SK-N-SH (cell line): Measurements from ENCODE around the gene STX5. TPM values are rescaled to one million over a fixed set of nuclear protein-coding genes. Genes with fewer than 3 reads are reported as not detected.
"Not testable (repeated sequence)": the region's sequence is repeated elsewhere in the genome, so short reads cannot be mapped to it uniquely, and the experiment has no call there.

Experiments
- CTCF ChIA-PET: fragments of 300-600, 350-600 bp; formaldehyde crosslinking; extraction: SDS; loops from one replicate; lab custom pipeline; 2021; lab: Yijun Ruan, JAX
- POLR2A ChIA-PET: fragments of 350-600 bp; sonication (Branson Sonifier 250); formaldehyde crosslinking; extraction: SDS; loops from one replicate; lab custom pipeline; 2020; ENCODE audit warnings: antibody characterized with exemption, inconsistent platforms; lab: Yijun Ruan, JAX
- DNase-seq: peaks from one replicate; pipeline ENCODE4 v3.0.0; 2012
- H2AFZ ChIP-seq: fragments of 200-600 bp; sonication (generic); 2 replicates; pipeline ENCODE4 v1.8.1; 2016; ENCODE audit warnings: antibody characterized with exemption, mild to moderate bottlenecking, low read depth
- H3F3A ChIP-seq: fragments of 200-600 bp; sonication (generic); replicated peaks from 2 replicates; pipeline ENCODE3; 2016; ENCODE audit warnings: antibody characterized with exemption, mild to moderate bottlenecking; ENCODE audit not compliant: insufficient read depth
- H3K27ac ChIP-seq, 2 experiments: fragments of 200-500 bp in 1 of 2; fragments of 200-600 bp in 1 of 2; sonication (Bioruptor generic) in 1 of 2; sonication (generic), shearing (Covaris generic) in 1 of 2; 2 replicates each; pipeline versions ENCODE4 v1.5.1 to v1.6.1; 2014 to 2016; ENCODE audit warnings: low read depth in 2 of 2, inconsistent platforms in 1 of 2, low read length in 1 of 2, mild to moderate bottlenecking in 1 of 2, mixed read lengths in 1 of 2
- H3K27me3 ChIP-seq: fragments of 200-600 bp; sonication (generic), shearing (Covaris generic); 2 replicates; pipeline ENCODE4 v1.6.1; 2016; ENCODE audit warnings: mixed run types; ENCODE audit not compliant: insufficient read depth
- H3K36me3 ChIP-seq, 2 experiments: fragments of 200-500 bp in 1 of 2; fragments of 200-600 bp in 1 of 2; sonication (Bioruptor generic) in 1 of 2; sonication (generic) in 1 of 2; replicated peaks in 1 of 2; 2 replicates each; pipeline versions ENCODE3 to v1.5.1; 2014 to 2016; ENCODE audit warnings: low read length in 1 of 2, mild to moderate bottlenecking in 1 of 2; ENCODE audit not compliant: insufficient read depth in 2 of 2, control insufficient read depth in 1 of 2
- H3K4me1 ChIP-seq, 2 experiments: fragments of 200-500 bp in 1 of 2; fragments of 200-600 bp in 1 of 2; sonication (Bioruptor generic) in 1 of 2; sonication (generic), shearing (Covaris generic) in 1 of 2; 2 replicates each; pipeline versions ENCODE4 v1.5.1 to v1.6.1; 2014 to 2016; ENCODE audit warnings: low read depth in 1 of 2, low read length in 1 of 2, mixed run types in 1 of 2; ENCODE audit not compliant: insufficient read depth in 2 of 2, control insufficient read depth in 1 of 2
- H3K4me2 ChIP-seq: fragments of 200-600 bp; sonication (generic), shearing (Covaris generic); 2 replicates; pipeline ENCODE4 v1.6.1; 2017; ENCODE audit warnings: mixed run types
- H3K4me3 ChIP-seq, 2 experiments: fragments of 200-500 bp in 1 of 2; fragments of 200-600 bp in 1 of 2; sonication (Bioruptor generic) in 1 of 2; sonication (generic), shearing (Covaris generic) in 1 of 2; 2 replicates each; pipeline versions ENCODE4 v1.5.1 to v1.8.1; 2014 to 2016; ENCODE audit warnings: low read depth in 2 of 2, inconsistent platforms in 1 of 2, low read length in 1 of 2, mild to moderate bottlenecking in 1 of 2, mixed read lengths in 1 of 2, moderate library complexity in 1 of 2
- H3K79me2 ChIP-seq: fragments of 200-600 bp; sonication (generic); 2 replicates; pipeline ENCODE4 v1.8.1; 2017; ENCODE audit warnings: mild to moderate bottlenecking; ENCODE audit not compliant: insufficient read depth
- H3K9ac ChIP-seq: fragments of 200-600 bp; sonication (generic); 2 replicates; pipeline ENCODE4 v1.6.1; 2017; ENCODE audit warnings: mixed run types
- H3K9me2 ChIP-seq: fragments of 200-600 bp; sonication (generic); 2 replicates; pipeline ENCODE4 v1.6.1; 2017; ENCODE audit warnings: mixed run types
- H3K9me3 ChIP-seq: fragments of 200-600 bp; sonication (generic); 2 replicates; pipeline ENCODE4 v1.6.1; 2017; ENCODE audit warnings: mixed run types, mild to moderate bottlenecking, moderate library complexity
- H4K20me1 ChIP-seq: fragments of 200-600 bp; sonication (generic); 2 replicates; pipeline ENCODE4 v1.6.1; 2017; ENCODE audit warnings: mild to moderate bottlenecking, mixed run types; ENCODE audit not compliant: insufficient read depth
- CTCF ChIP-seq: fragments of 200-600 bp; sonication (generic); IDR thresholded peaks from 2 replicates; pipeline ENCODE4 v1.6.1; 2017; ENCODE audit warnings: antibody characterized with exemption, mild to moderate bottlenecking, moderate library complexity
- EZH2phosphoT487 ChIP-seq: fragments of 200-600 bp; sonication (generic); IDR thresholded peaks from 2 replicates; pipeline ENCODE4 v1.6.1; 2017; ENCODE audit warnings: low read depth, mixed run types, mild to moderate bottlenecking, antibody characterized with exemption, moderate library complexity, borderline replicate concordance
- FOXM1 ChIP-seq: IDR thresholded peaks from 2 replicates; pipeline ENCODE4 v1.4.0; 2012; ENCODE audit warnings: low read depth, mild to moderate bottlenecking
- GATA2 ChIP-seq: sonication (generic); formaldehyde crosslinking; IDR thresholded peaks from 2 replicates; pipeline ENCODE4 v1.5.0; 2020; ENCODE audit warnings: mild to moderate bottlenecking, missing genetic modification reagents
- IRF3 ChIP-seq: fragments of 150-350 bp; IDR thresholded peaks from 2 replicates; pipeline ENCODE4 v1.6.1; 2016; ENCODE audit warnings: mild to moderate bottlenecking, low read depth, low read length
- MAX ChIP-seq: IDR thresholded peaks from 2 replicates; pipeline ENCODE4 v1.4.0; 2012; ENCODE audit warnings: low read depth
- MXI1 ChIP-seq: IDR thresholded peaks from 2 replicates; pipeline ENCODE4 v1.6.1; 2012; ENCODE audit warnings: mild to moderate bottlenecking, low read depth, low read length, improper control_type of control experiment
- NRF1 ChIP-seq: IDR thresholded peaks from 2 replicates; pipeline ENCODE4 v1.6.1; 2012; ENCODE audit warnings: low read depth, mild to moderate bottlenecking, low read length
- PBX3 ChIP-seq: IDR thresholded peaks from 2 replicates; pipeline ENCODE4; 2012
- SIN3A ChIP-seq: IDR thresholded peaks from 2 replicates; pipeline ENCODE4 v1.6.1; 2012; ENCODE audit warnings: low read depth, mild to moderate bottlenecking, low read length, moderate library complexity, borderline replicate concordance
- TAF1 ChIP-seq: IDR thresholded peaks from 2 replicates; pipeline ENCODE4 v1.6.1; 2012; ENCODE audit warnings: low read depth, mild to moderate bottlenecking, low read length, moderate library complexity, borderline replicate concordance
- TCF12 ChIP-seq: IDR thresholded peaks from 2 replicates; pipeline ENCODE4 v1.4.0; 2012
- USF2 ChIP-seq: fragments of 150-350 bp; IDR thresholded peaks from 2 replicates; pipeline ENCODE4 v1.6.1; 2017; ENCODE audit warnings: antibody characterized with exemption, low read length, low read depth, borderline replicate concordance
- YY1 ChIP-seq: IDR thresholded peaks from 2 replicates; pipeline ENCODE4 v1.4.0; 2012; ENCODE audit warnings: low read depth, mild to moderate bottlenecking
- ZBTB33 ChIP-seq: IDR thresholded peaks from 2 replicates; pipeline ENCODE4 v1.4.0; 2012; ENCODE audit warnings: low read depth, borderline replicate concordance
- WGBS: methylation state at CpG from one replicate; pipeline ENCODE4 v1.1.6; 2017; ENCODE audit warnings: low lambda C conversion rate; 5-methylcytosine and 5-hydroxymethylcytosine counted together
- polyA plus RNA-seq, 3 experiments: library from polyadenylated mRNA; depleted of rRNA; stranded (reverse); fragments of >200 nt; gene quantifications; 2 replicates each; pipeline ENCODE4 v1.2.3, GENCODE V29; 2012

The STX5 gene
- polyA plus RNA-seq, 1 of the 3 experiments (the other 2 are of a cell fraction), result 24.2 TPM

- not testable (repeated sequence) for H4K20me1 ChIP-seq, H3K36me3 ChIP-seq, DNase-seq, H3K9me3 ChIP-seq, H3K27me3 ChIP-seq, H3K9me2 ChIP-seq
- WGBS, result 1% methylated on average over 29 of the region's 41 CpGs
- H3K79me2 ChIP-seq, result peaks cover 33% of the 10 kb centered on the region
- H3F3A ChIP-seq, result peaks cover 24% of the 10 kb centered on the region
- H2AFZ ChIP-seq, result peak overlapping the region; percentile 50
- H3K27ac ChIP-seq, result peak overlapping the region; percentile 93 to 94
- peak overlapping the region; percentile 84 for H3K4me2 ChIP-seq
- POLR2A ChIA-PET, result interaction anchor here (0.6 to 3.3 kb wide), 54 partner anchors 9 to 1077 kb away, joined by 3 to 146 read pairs (median 5); partner anchors contain the start of genes B3GAT3, BSCL2, C11orf98 and CSKMT
- H3K4me1 ChIP-seq, result peaks cover 13 to 15% of the 10 kb centered on the region in 2 experiments; a peak in 2 of 4 replicates
- H3K9ac ChIP-seq, result peak overlapping the region; percentile 82
- CTCF ChIA-PET, result interaction anchor here (0.9 to 3.0 kb wide), 7 partner anchors 10 to 79 kb away, joined by 3 to 18 read pairs (median 4); partner anchors contain the start of genes POLR2G, SLC3A2 and TMEM179B
- H3K4me3 ChIP-seq, result peak overlapping the region; percentile 81 to 97
Observed at GRCh38 chr11:62840721-62841360, 9.0 kb upstream of the STX5 start.

GRCh38 chr11:62839050-62839945, 7.4 kb upstream of the STX5 start, which contains the start of gene WDR74:
TSS of gene WDR74 (minus strand) at chr11:62839590. CDS start at chr11:62839570, 20 bp downstream.
- H2AFZ ChIP-seq, result peak within 1 kb of the TSS; percentile 65
- POLR2A ChIA-PET, result interaction anchor here (0.6 to 3.3 kb wide), 9 partner anchors 12 to 248 kb away, joined by 3 to 146 read pairs (median 13); partner anchors contain the start of genes C11orf98, CSKMT, SLC3A2 and TAF6L
- TF ChIP-seq CTCF (no peak), FOXM1 (no peak), MAX (peak; percentile 100), GATA2 (CRISPR knock-in tag) (no peak), MXI1 (peak; percentile 100), IRF3 (no peak), YY1 (peak; percentile 96), PBX3 (no peak), NRF1 (no peak), USF2 (no peak), SIN3A (peak; percentile 99), ZBTB33 (peak; percentile 68; the same call in 1 of the 2 replicates), TCF12 (peak; percentile 84), TAF1 (peak; percentile 97), EZH2phosphoT487 (no peak)

More at GRCh38 chr11:62839050-62839945, 7.4 kb upstream of the STX5 start, which contains the start of gene WDR74:
- under 1% methylated on average over 40 of the region's 62 CpGs for WGBS
- peak within 1 kb of the TSS; percentile 82 for H3K9ac ChIP-seq
- peak within 1 kb of the TSS; percentile 84 for H3K4me2 ChIP-seq
- H3K4me3 ChIP-seq, result peak within 1 kb of the TSS; percentile 81 to 97
- peaks cover 22 to 23% of the 10 kb centered on the region in 2 experiments for H3K36me3 ChIP-seq
- CTCF ChIA-PET, result interaction anchor here (0.6 to 3.0 kb wide), 5 partner anchors 14 to 71 kb away, joined by 3 to 18 read pairs (median 3); partner anchors contain the start of gene TMEM179B
- peaks cover 44% of the 10 kb centered on the region for H3K79me2 ChIP-seq
- H3K4me1 ChIP-seq, result peaks cover 13 to 15% of the 10 kb centered on the region in 2 experiments; a peak in 2 of 4 replicates
- no peaks in the 10 kb centered on the region for H4K20me1 ChIP-seq
- no peaks in the 10 kb centered on the region for H3K27me3 ChIP-seq
- H3K9me2 ChIP-seq, result no peaks in the 10 kb centered on the region
- H3F3A ChIP-seq, result peaks cover 24% of the 10 kb centered on the region
- peak within 1 kb of the TSS; percentile 93 to 94 for H3K27ac ChIP-seq
- no peaks in the 10 kb centered on the region for H3K9me3 ChIP-seq
- peak; percentile 86 for DNase-seq
